ENCODE data around the gene SFTPD.
"Not testable (repeated sequence)": the region's sequence is repeated elsewhere in the genome, so short reads cannot be mapped to it uniquely, and the experiment has no call there.

GRCh38 chr10:79986661-79987060, 37.8 kb upstream of the SFTPD start:
- TF ChIP-seq POLR2AphosphoS5 (IDR thresholded peaks at IDR 0.05; ENCODE audit: low read depth, low read length); TAF1 (IDR thresholded peaks at IDR 0.05; ENCODE audit: borderline replicate concordance, low read depth, low read length): not testable (repeated sequence)
